ENCODE measurements around the gene IGFBP5. TPM values are rescaled to one million over a fixed set of nuclear protein-coding genes. Genes with fewer than 3 reads are reported as not detected.

Gene IGFBP5
- polyA plus RNA-seq, 2 donors: 29.4 to 46.5 TPM

DNA sequence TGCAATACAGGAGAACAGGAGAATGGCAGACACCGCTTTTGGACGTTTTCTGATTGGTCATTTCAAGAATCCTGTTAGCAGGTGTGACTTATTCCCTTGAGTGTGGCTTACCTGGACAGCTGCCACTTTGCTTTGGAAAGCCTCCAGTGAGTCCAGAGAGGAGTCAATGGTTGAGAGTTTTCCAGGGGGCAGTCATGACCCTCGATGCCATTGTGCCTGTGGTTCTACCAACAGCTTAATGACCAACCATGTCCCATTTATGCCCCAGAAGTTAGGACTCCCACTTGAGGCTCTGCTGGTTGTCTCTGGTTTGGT lies 49.8 kb downstream of the IGFBP5 start:
- Histone ChIP-seq H3K36me3 (ENCODE audit: control insufficient read depth in 2 of 2, insufficient read depth in 2 of 2, low read length in 1 of 2) (no peaks in the 10 kb centered on the region), H3K4me3 (ENCODE audit: low read depth in 1 of 2, low read length in 2 of 2) (no peak overlapping the region), H3K27me3 (ENCODE audit: control insufficient read depth in 1 of 2, insufficient read depth in 2 of 2, low read length in 2 of 2) (no peaks in the 10 kb centered on the region), H3K27ac (ENCODE audit: low read depth in 2 of 2, low read length in 1 of 2) (no peak overlapping the region), H3K9me3 (ENCODE audit: control insufficient read depth in 2 of 2, insufficient read depth in 1 of 2, low read depth in 1 of 2, low read length in 1 of 2) (no peaks in the 10 kb centered on the region), H3K4me1 (ENCODE audit: control insufficient read depth in 2 of 2, insufficient read depth in 2 of 2, low read length in 1 of 2) (peaks cover 10% of the 10 kb centered on the region in 2 donors)
- WGBS, 2 donors: 43 to 79% methylated on average over 3 of the region's 3 CpGs

DNA sequence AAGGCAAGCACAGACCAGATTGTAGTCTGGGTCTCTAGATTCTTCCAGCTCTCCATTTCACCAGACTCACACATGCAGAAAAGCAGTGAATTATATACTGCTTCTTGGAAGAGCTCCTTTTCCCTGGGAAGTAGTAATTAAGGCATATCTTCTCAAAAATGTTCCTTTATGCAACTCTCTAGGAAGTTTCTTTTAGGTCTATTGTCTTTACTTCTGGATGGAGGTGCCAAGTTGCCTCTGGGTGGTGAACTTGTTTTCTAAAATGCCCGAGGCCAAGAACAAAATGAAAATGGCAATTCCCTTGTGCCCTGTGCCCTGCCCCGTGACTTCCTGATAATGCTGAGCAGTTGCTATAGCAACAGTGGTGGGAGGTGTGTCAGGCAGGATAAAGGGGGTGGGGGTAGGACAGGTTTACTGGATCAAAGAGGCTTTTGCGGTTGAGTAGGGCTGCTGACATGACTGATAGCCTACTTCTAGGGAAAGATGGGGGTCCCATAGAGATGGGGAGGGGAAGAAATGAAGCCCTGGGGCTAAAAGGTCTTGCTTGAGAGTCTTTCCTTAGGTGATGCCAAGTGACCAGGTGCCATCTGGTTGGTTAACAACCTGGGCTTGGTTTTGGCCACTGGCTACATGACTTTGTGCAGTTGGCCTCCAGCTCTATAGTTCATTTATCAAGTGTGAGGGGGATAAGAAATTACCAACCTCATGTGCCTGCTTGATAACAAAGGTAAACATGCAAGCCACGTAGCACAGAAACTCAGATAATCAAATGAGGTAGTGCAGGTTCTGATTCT lies 50.3 kb downstream of the IGFBP5 start:
- Histone ChIP-seq H3K9me3 (ENCODE audit: control insufficient read depth in 2 of 2, insufficient read depth in 1 of 2, low read depth in 1 of 2, low read length in 1 of 2) (no peaks in the 10 kb centered on the region), H3K27ac (ENCODE audit: low read depth in 2 of 2, low read length in 1 of 2) (no peak overlapping the region)
- 32 to 56% methylated on average over 4 of the region's 4 CpGs for WGBS, 2 donors

DNA sequence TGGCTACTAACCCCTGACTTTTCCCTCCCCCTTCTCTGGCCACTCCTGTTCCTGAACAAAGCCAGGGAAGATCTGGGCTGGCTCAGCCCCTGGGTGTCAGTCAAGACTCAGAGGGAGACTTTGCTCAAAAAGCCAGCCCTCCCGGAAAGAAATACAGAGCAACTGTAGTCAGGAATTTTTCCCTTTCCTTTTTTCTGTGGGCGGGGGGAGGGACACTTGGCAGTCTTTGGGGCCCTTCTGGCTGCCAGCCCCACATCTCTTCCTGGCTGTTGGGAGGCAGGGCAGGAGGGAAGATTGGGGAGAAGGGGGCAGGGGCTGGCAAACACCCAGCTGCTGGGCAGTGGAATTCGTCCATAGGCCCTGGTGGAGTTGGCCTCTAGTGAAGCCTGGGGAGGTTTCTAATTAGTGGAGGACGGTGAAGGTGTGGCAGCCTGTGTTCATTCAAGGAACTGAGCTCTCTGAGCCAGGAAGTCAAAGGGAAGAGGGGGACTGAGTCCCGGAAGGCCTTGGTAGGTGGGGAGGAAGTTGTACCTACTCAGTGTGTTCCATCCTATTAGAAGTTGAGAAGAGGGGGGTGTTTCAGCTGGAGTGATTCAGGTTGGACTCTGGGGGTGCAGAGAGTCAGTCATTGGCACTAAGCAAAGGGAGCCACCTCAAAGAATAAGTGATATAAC lies 51.2 kb downstream of the IGFBP5 start:
- Histone ChIP-seq H3K36me3 (ENCODE audit: control insufficient read depth in 2 of 2, insufficient read depth in 2 of 2, low read length in 1 of 2) (no peaks in the 10 kb centered on the region), H3K9me3 (ENCODE audit: control insufficient read depth in 2 of 2, insufficient read depth in 1 of 2, low read depth in 1 of 2, low read length in 1 of 2) (no peaks in the 10 kb centered on the region), H3K27ac (ENCODE audit: low read depth in 2 of 2, low read length in 1 of 2) (peak overlapping the region in 1 of 2 donors; percentile 65), H3K4me1 (ENCODE audit: control insufficient read depth in 2 of 2, insufficient read depth in 2 of 2, low read length in 1 of 2) (peaks cover 7 to 10% of the 10 kb centered on the region in 2 donors), H3K27me3 (ENCODE audit: control insufficient read depth in 1 of 2, insufficient read depth in 2 of 2, low read length in 2 of 2) (no peaks in the 10 kb centered on the region), H3K4me3 (ENCODE audit: low read depth in 1 of 2, low read length in 2 of 2) (no peak overlapping the region)
- 21 to 30% methylated on average over 5 of the region's 5 CpGs for WGBS, 2 donors

More for the DNA sequence above, 50.3 kb downstream of the IGFBP5 start:
- Histone ChIP-seq H3K27me3 (ENCODE audit: control insufficient read depth in 1 of 2, insufficient read depth in 2 of 2, low read length in 2 of 2) (no peaks in the 10 kb centered on the region), H3K4me3 (ENCODE audit: low read depth in 1 of 2, low read length in 2 of 2) (no peak overlapping the region), H3K4me1 (ENCODE audit: control insufficient read depth in 2 of 2, insufficient read depth in 2 of 2, low read length in 1 of 2) (peaks cover 10% of the 10 kb centered on the region in 2 donors), H3K36me3 (ENCODE audit: control insufficient read depth in 2 of 2, insufficient read depth in 2 of 2, low read length in 1 of 2) (no peaks in the 10 kb centered on the region)

DNA sequence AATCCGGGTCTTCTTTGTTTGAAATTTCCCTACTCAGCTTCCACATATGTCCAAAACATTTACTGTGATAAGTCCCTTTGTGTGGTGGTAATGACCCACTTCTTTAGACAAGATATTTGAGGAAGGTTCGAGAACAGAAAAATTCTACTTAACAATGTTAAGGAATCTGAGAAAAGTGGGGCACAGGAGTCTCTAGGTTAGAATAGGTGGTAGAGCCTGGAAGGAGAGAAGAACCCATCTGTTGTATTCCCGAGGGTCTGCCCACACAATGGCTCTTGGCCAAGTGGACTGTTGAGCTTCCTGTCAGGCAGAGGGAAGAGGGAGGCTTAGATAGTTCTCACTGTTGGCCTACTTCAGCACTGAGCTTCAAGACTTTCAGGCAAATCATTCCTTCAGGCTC lies 57.9 kb downstream of the IGFBP5 start:
- H3K27me3 ChIP-seq (ENCODE audit: control insufficient read depth in 1 of 2, insufficient read depth in 2 of 2, low read length in 2 of 2): no peaks in the 10 kb centered on the region
- peak overlapping the region; percentile 89 to 94 for H3K27ac ChIP-seq (ENCODE audit: low read depth in 2 of 2, low read length in 1 of 2)
- H3K36me3 ChIP-seq (ENCODE audit: control insufficient read depth in 2 of 2, insufficient read depth in 2 of 2, low read length in 1 of 2): no peaks in the 10 kb centered on the region
- no peak overlapping the region for H3K4me3 ChIP-seq (ENCODE audit: low read depth in 1 of 2, low read length in 2 of 2)
- H3K9me3 ChIP-seq (ENCODE audit: control insufficient read depth in 2 of 2, insufficient read depth in 1 of 2, low read depth in 1 of 2, low read length in 1 of 2): no peaks in the 10 kb centered on the region
- peaks cover 7 to 8% of the 10 kb centered on the region in 2 donors for H3K4me1 ChIP-seq (ENCODE audit: control insufficient read depth in 2 of 2, insufficient read depth in 2 of 2, low read length in 1 of 2)
- WGBS, 2 donors: 40 to 48% methylated on average over 3 of the region's 3 CpGs

DNA sequence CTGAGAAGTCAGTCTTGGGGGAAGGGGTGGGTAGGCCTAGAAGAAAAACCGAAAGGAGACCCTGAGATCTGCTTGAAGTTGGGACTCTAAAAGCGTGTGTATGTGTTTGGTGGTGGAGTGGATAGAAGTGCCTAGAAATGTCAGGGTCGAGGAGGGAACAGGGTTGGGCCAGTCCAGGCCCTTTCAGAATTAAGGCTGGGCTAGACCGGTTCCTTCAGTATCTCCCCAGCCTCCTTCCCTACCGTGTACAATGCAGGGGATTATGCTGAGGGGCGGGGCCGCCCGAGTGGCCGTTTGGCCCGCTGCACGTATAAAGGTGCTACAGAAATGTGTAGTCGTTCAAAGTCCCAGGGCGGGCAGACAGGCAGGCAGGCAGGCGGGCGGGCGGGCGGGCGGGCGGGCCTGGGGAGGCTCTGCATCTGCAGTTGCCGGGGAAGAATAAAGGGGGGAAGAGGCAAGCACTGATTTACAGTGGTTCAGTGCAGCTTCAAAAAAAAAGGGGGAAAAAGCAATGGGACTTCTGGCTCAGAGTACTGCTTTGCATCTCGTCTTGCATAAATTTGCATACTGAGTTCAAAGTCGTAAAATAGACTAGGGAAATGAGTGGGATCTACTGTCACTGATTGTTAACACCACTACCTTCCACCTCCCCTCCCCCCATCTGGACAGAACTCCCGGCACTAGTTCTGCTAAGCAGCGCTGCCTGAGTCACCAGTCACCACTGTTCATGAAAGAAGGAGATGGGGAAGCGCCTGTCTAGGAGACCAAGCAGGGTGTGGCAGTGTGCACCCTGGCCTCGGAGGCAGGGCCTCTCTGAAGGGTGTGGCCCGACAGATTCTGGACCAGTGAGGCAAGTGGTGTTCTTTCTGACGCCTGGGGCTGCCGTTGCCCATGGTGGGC lies 58.5 kb downstream of the IGFBP5 start:
- H3K9me3 ChIP-seq (ENCODE audit: control insufficient read depth in 2 of 2, insufficient read depth in 1 of 2, low read depth in 1 of 2, low read length in 1 of 2): no peaks in the 10 kb centered on the region
- H3K4me3 ChIP-seq (ENCODE audit: low read depth in 1 of 2, low read length in 2 of 2): peak overlapping the region in 1 of 2 donors; percentile 78
- H3K4me1 ChIP-seq (ENCODE audit: control insufficient read depth in 2 of 2, insufficient read depth in 2 of 2, low read length in 1 of 2): peaks cover 7 to 8% of the 10 kb centered on the region in 2 donors
- WGBS, 2 donors: 23 to 28% methylated on average over 29 of the region's 29 CpGs
- H3K27ac ChIP-seq (ENCODE audit: low read depth in 2 of 2, low read length in 1 of 2): peak overlapping the region; percentile 89 to 94
- no peaks in the 10 kb centered on the region for H3K36me3 ChIP-seq (ENCODE audit: control insufficient read depth in 2 of 2, insufficient read depth in 2 of 2, low read length in 1 of 2)
- H3K27me3 ChIP-seq (ENCODE audit: control insufficient read depth in 1 of 2, insufficient read depth in 2 of 2, low read length in 2 of 2): no peaks in the 10 kb centered on the region

DNA sequence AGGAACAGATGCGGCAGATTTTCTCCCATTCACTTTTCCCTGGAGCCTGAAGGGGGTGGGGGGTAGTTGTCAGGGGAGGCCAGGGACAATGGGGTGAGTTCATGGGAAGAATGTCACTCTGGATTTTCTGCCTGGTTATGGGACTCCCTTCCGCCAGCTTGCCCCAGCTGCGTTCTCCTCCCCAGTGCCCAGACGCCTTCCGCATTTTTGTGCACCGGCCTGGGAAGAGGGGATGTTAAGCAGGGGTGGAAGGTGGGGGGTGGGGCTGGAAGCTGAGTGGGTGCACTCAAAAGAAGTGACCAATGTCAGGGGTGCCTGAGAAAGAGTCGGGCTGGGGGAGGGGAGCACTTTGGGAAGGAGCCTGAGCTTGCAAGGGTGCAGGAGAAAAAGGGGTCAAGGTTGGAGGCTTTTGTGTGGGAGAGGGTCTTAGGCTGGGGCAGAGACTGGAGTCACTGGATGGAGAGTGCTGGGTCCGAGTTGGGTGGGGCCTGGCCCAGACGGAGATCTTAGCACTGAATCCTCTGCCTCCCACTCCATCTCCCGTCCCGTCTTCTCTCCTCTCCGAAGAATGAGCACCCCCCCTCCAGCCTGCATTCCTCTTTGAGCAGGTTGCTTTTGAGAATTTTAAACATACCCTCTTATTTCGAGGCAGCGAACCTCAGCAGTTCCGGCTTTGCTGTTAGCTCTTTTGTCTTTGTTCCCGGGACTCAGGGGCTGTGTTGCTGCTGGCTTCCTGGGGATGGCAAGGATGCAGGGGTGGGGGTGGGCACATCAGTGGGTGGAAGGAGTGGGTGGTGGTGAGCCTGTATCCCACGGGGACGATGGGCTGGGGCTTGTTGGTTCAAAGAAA lies 59.4 kb downstream of the IGFBP5 start:
- Histone ChIP-seq H3K36me3 (ENCODE audit: control insufficient read depth in 2 of 2, insufficient read depth in 2 of 2, low read length in 1 of 2) (no peaks in the 10 kb centered on the region), H3K27ac (ENCODE audit: low read depth in 2 of 2, low read length in 1 of 2) (peak overlapping the region; percentile 89 to 94), H3K4me3 (ENCODE audit: low read depth in 1 of 2, low read length in 2 of 2) (peak overlapping the region in 1 of 2 donors; percentile 78), H3K9me3 (ENCODE audit: control insufficient read depth in 2 of 2, insufficient read depth in 1 of 2, low read depth in 1 of 2, low read length in 1 of 2) (no peaks in the 10 kb centered on the region), H3K27me3 (ENCODE audit: control insufficient read depth in 1 of 2, insufficient read depth in 2 of 2, low read length in 2 of 2) (no peaks in the 10 kb centered on the region), H3K4me1 (ENCODE audit: control insufficient read depth in 2 of 2, insufficient read depth in 2 of 2, low read length in 1 of 2) (peaks cover 7 to 8% of the 10 kb centered on the region in 2 donors)
- WGBS, 2 donors: 38 to 39% methylated on average over 18 of the region's 18 CpGs

DNA sequence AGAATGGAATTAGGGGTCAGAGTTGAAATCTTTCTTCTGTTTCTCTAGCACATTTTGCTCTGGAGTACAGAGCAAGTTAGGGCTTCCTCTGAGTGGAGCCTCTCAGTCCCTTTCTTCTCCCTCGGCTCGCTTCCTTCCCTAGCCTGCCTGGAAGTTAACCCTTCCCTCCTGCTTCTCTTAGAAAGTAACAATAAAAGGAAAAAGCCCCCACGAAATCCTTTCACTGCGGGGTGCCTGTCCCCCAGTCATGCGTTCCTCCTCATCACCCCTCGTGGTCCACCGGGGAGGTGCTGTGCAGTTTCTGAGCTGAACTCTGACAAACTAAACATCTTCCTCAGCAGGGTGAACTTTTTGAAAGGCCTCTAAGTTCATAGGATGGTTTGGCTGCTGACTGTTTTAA lies 60.2 kb downstream of the IGFBP5 start:
- peak overlapping the region; percentile 15 to 78 for H3K4me3 ChIP-seq (ENCODE audit: low read depth in 1 of 2, low read length in 2 of 2)
- no peaks in the 10 kb centered on the region for H3K27me3 ChIP-seq (ENCODE audit: control insufficient read depth in 1 of 2, insufficient read depth in 2 of 2, low read length in 2 of 2)
- H3K36me3 ChIP-seq (ENCODE audit: control insufficient read depth in 2 of 2, insufficient read depth in 2 of 2, low read length in 1 of 2): no peaks in the 10 kb centered on the region
- peaks cover 7 to 8% of the 10 kb centered on the region in 2 donors for H3K4me1 ChIP-seq (ENCODE audit: control insufficient read depth in 2 of 2, insufficient read depth in 2 of 2, low read length in 1 of 2)
- peak overlapping the region in 1 of 2 donors; percentile 72 for H3K27ac ChIP-seq (ENCODE audit: low read depth in 2 of 2, low read length in 1 of 2)
- no peaks in the 10 kb centered on the region for H3K9me3 ChIP-seq (ENCODE audit: control insufficient read depth in 2 of 2, insufficient read depth in 1 of 2, low read depth in 1 of 2, low read length in 1 of 2)
- 11 to 12% methylated on average over 7 of the region's 7 CpGs for WGBS, 2 donors

DNA sequence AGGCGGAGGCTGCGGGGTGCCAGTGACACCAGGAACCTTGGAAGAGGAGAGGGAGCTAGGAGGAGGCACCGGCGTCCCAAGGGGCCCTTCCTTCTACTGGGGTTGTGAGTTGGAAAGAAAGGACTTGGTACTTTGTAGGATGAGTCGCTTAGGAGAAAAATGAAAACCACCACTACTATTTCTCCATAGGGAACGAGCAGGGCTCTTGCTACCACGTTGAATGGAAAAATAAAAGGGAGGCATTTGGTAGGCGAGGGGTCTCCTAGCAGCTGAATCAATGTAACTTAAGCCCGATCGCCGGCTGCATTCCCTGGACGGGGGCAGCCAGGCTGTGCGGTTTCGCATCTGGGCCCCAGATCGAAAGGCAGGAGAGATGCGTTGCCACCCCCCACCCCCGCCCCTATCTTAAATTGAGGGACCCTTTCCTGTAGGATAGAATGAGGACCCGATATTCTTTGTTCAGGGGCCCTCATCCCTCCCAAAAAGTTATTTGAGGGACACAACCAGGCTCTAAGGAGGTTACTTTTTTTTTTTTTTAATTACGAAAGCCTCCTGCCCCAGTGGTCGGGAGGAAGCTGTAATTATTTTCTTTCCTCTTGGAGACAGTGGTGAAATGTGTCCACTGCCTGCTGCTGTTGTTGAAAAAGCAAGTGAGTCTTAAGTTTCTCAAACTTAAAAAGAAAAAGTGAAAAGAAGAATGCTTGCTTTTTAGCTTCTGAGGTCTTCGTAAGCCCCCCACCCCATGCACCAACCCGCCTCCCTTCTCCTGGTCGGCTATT lies 60.8 kb downstream of the IGFBP5 start:
- Histone ChIP-seq H3K27me3 (ENCODE audit: control insufficient read depth in 1 of 2, insufficient read depth in 2 of 2, low read length in 2 of 2) (no peaks in the 10 kb centered on the region), H3K9me3 (ENCODE audit: control insufficient read depth in 2 of 2, insufficient read depth in 1 of 2, low read depth in 1 of 2, low read length in 1 of 2) (no peaks in the 10 kb centered on the region), H3K36me3 (ENCODE audit: control insufficient read depth in 2 of 2, insufficient read depth in 2 of 2, low read length in 1 of 2) (no peaks in the 10 kb centered on the region), H3K27ac (ENCODE audit: low read depth in 2 of 2, low read length in 1 of 2) (peak overlapping the region in 1 of 2 donors; percentile 72), H3K4me3 (ENCODE audit: low read depth in 1 of 2, low read length in 2 of 2) (peak overlapping the region; percentile 78 to 79), H3K4me1 (ENCODE audit: control insufficient read depth in 2 of 2, insufficient read depth in 2 of 2, low read length in 1 of 2) (peaks cover 7 to 8% of the 10 kb centered on the region in 2 donors)
- WGBS, 2 donors: 7 to 8% methylated on average over 23 of the region's 23 CpGs

Measured in esophagus (tissue), 2 donors.